Neural crest cell (in vitro differentiated cells): ENCODE results near the gene TFF2. TPM values are rescaled to one million over a fixed set of nuclear protein-coding genes. Genes with fewer than 3 reads are reported as not detected.
A peak's percentile ranks its signal among the peaks of the same experiment; 100 is the strongest.

ENCODE experiments used
- DNase-seq: peaks from one replicate; pipeline ENCODE4 v3.0.0; 2021; ENCODE audit warnings: low read depth, mixed read lengths, low spot score
- H3K27ac Mint-ChIP-seq: one replicate; pipeline ENCODE4 v1.8.0; 2021; ENCODE audit warnings: mild to moderate bottlenecking, mixed read lengths; ENCODE audit not compliant: unreplicated experiment
- H3K27me3 Mint-ChIP-seq: 2 replicates; pipeline ENCODE4 v1.8.0; 2021; ENCODE audit warnings: low read depth, mild to moderate bottlenecking, mixed read lengths
- H3K36me3 Mint-ChIP-seq: 2 replicates; pipeline ENCODE4 v1.8.0; 2021; ENCODE audit warnings: low read depth, mild to moderate bottlenecking, mixed read lengths
- H3K4me1 Mint-ChIP-seq: 2 replicates; pipeline ENCODE4 v1.8.0; 2021; ENCODE audit warnings: mixed read lengths
- H3K4me3 Mint-ChIP-seq: one replicate; pipeline ENCODE4 v1.8.0; 2021; ENCODE audit warnings: mild to moderate bottlenecking, mixed read lengths
- H3K9me3 Mint-ChIP-seq: 2 replicates; pipeline ENCODE4 v1.8.0; 2021; ENCODE audit warnings: mixed read lengths
- long read RNA-seq: library from polyadenylated mRNA; unstranded; transcript quantifications from one replicate; pipeline ENCODE4 v2.0.0, GENCODE V29; 2020
- total RNA-seq: library from RNA; stranded (reverse); gene quantifications from 2 replicates; pipeline ENCODE4 v1.2.1, GENCODE V29; 2021
- TF ChIP-seq, protein P1 (sequence below): fragments of 200-600 bp; sonication (generic); conservative IDR thresholded peaks from 2 replicates; pipeline ENCODE4 v1.5.0; 2021; ENCODE audit warnings: antibody characterized with exemption, mild to moderate bottlenecking

Gene TFF2, protein sequence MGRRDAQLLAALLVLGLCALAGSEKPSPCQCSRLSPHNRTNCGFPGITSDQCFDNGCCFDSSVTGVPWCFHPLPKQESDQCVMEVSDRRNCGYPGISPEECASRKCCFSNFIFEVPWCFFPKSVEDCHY
- not detected in 2 replicates for total RNA-seq
- long read RNA-seq = 0 reads

DNA sequence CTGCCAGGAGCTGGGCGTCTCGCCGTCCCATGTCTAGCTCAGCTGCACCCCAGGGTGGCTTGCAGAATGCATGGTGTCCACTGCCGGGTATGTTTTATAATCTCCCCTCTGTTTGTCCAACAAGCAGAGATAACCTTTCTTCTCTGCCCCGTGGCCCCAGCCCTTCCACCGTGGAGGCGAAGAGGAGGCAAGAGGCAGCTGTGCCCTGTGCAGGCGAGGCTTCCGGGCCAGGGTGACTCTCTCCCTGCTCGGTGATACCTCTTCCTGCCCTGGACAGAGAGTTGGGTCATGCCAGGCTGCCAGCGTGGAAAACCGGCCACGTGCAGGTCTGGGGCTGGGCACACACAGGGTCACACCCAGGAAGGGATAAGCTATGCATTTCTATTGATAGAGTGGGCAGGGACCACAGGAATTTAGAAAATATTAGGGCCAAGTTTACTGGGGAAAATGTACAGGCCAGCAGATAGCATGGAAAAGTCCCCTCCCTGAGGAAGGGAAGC lies at the start of gene TFF2:
TFF2 (minus strand) TSS at position 68 of the 500 bp plus-strand sequence; CDS start at position 31, 37 bp downstream.
- DNase-seq = no peak
- no peak within 1 kb of the TSS for H3K4me3 Mint-ChIP-seq

DNA sequence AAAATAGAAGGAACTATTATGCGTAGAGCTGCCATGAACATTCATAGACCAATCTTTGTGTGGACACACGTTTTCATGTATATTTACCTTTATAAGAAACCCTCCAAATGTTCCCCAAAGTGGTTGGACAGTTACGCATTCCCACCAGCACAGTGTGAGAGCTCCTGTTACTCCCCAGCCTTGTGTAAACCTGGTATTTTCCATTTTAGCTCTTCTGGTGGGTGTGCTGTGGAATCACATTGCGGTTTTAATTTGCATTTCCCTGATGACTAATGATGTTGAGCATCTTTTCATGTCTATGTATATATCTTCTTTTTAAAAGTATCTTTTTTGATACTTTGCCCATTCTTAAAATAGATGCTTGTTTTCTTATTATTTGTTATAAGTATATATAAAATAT lies 49.7 kb upstream of the TFF2 start:
- Mint-ChIP-seq H3K27ac (no peak overlapping the region), H3K4me1 (peaks cover 24% of the 10 kb centered on the region), H3K9me3 (no peaks in the 10 kb centered on the region), H3K27me3 (no peaks in the 10 kb centered on the region), H3K36me3 (no peaks in the 10 kb centered on the region), H3K4me3 (no peak overlapping the region)
- DNase-seq = no peak
- TF ChIP-seq, protein P1, sequence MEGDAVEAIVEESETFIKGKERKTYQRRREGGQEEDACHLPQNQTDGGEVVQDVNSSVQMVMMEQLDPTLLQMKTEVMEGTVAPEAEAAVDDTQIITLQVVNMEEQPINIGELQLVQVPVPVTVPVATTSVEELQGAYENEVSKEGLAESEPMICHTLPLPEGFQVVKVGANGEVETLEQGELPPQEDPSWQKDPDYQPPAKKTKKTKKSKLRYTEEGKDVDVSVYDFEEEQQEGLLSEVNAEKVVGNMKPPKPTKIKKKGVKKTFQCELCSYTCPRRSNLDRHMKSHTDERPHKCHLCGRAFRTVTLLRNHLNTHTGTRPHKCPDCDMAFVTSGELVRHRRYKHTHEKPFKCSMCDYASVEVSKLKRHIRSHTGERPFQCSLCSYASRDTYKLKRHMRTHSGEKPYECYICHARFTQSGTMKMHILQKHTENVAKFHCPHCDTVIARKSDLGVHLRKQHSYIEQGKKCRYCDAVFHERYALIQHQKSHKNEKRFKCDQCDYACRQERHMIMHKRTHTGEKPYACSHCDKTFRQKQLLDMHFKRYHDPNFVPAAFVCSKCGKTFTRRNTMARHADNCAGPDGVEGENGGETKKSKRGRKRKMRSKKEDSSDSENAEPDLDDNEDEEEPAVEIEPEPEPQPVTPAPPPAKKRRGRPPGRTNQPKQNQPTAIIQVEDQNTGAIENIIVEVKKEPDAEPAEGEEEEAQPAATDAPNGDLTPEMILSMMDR = no peak

More for the DNA sequence above, at the start of gene TFF2:
- Mint-ChIP-seq H3K36me3 (no peaks in the 10 kb centered on the region), H3K4me1 (no peaks in the 10 kb centered on the region), H3K27ac (peak within 1 kb of the TSS; percentile 35), H3K27me3 (no peaks in the 10 kb centered on the region), H3K9me3 (peaks cover 7% of the 10 kb centered on the region)
- TF ChIP-seq, protein P1 = no peak

DNA sequence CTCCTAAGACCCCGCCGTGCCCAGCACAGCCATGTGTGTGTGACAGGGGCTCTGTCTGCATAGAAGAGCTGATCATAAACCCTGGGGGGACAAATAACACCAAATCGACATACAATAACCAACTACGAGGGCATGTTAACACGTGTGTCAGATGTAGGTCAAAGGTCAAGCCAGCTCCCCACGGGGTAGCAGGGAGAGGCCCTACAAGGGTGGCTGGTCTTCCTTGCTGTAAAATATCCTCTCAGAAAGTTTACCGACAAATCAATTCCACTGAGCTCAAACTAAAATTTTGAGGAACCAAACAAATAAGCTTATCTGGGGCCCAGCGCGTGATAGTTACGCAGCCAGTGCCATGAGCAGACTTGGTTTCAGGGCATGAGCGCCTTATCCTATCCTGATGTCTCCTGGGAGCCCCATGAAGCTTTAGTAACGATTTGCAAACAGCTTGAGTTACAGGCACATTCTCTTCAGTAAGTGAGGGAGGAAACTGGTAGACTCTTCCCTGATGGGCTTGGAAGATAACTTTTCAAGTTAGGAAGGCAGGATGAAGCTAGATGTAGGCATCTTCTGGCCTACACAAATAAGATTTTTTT lies 47.7 kb upstream of the TFF2 start:
- Mint-ChIP-seq H3K9me3 (no peaks in the 10 kb centered on the region), H3K27me3 (no peaks in the 10 kb centered on the region), H3K4me1 (peaks cover 10% of the 10 kb centered on the region), H3K36me3 (no peaks in the 10 kb centered on the region), H3K27ac (no peak overlapping the region), H3K4me3 (no peak overlapping the region)
- DNase-seq = no peak
- TF ChIP-seq, protein P1 = no peak

DNA sequence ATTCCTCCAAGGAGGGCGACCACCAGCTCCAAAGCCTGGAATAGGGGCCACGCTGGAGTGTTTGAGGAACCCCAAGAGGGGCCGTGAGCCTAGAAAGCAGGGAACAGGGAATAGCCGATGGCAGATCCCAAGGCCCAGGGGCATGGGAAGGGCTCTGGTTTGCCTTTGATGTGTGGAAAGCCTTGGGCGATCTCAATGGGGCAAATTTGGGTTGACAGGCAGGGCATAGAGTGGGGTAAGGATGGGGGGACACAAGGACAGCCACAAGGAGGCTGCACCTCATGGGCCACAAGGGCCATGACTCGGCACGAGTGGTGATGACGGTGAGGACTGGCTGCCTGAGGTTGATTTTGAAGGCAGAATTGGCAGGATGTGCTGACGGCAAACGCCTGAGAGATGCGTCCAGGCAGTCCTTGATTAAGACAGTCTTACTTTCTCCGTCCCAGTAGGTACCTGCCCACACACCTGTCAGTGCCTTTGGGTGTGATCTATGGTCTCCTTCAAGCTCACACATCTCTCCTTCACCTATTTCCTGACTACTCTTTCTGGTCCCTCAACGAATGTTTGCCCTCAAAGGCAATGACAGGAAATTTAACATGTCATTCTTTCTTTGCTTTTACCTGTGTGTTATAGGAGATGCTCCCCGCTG lies 47.1 kb upstream of the TFF2 start:
- H3K4me1 Mint-ChIP-seq = peaks cover 13% of the 10 kb centered on the region

More for the DNA sequence above, 47.1 kb upstream of the TFF2 start:
- Mint-ChIP-seq H3K27ac (peak overlapping the region; percentile 28), H3K36me3 (no peaks in the 10 kb centered on the region), H3K9me3 (no peaks in the 10 kb centered on the region), H3K27me3 (no peaks in the 10 kb centered on the region), H3K4me3 (no peak overlapping the region)
- TF ChIP-seq, protein P1 = no peak
- no peak for DNase-seq
